GM19193 (cell line): ENCODE measurements around the gene TSNAX.

Source experiments
- POLR2A ChIP-seq: IDR thresholded peaks from 4 replicates; pipeline ENCODE4 v1.6.1; 2011; ENCODE audit not compliant: insufficient read depth, insufficient read length; ENCODE audit errors: extremely low read depth

TSNAX gene

DNA sequence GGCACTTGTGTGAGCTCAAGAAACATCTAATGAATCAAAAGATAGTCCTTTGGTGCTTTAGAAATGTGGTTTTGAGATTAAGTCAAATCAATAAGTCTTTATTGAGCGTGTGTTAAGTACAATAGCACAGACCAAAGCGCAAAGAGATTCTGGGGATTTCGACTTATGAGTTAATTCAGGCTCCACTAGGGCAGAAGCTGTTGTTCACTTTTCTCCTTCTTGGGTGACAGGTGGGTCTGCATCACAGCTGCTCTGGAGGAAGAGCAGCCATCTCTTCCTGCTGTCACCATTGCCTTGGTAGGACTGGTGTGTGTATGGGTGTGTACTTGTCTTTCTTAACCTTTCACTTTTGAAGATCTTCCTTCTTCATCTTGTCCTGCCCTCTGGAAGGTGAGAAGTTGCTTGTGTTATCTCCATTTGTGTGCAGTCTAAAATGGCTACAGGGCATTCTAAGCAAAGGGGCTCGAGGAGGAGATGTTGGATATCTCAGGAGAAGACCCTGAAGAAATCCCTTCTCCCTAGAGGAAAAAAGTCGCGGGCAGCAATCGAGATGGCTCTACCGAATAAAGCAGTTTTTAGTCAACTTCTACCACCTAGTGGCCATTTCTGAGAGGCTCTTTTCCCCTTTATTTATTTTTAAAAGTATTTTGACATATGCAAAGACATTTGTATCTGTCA is 75.3 kb downstream of the TSNAX start:
- TF ChIP-seq POLR2A, result no peak

- no peak for TF ChIP-seq POLR2A
Observed at GRCh38 chr1:231604276-231604621, 75.8 kb downstream of the TSNAX start.

DNA sequence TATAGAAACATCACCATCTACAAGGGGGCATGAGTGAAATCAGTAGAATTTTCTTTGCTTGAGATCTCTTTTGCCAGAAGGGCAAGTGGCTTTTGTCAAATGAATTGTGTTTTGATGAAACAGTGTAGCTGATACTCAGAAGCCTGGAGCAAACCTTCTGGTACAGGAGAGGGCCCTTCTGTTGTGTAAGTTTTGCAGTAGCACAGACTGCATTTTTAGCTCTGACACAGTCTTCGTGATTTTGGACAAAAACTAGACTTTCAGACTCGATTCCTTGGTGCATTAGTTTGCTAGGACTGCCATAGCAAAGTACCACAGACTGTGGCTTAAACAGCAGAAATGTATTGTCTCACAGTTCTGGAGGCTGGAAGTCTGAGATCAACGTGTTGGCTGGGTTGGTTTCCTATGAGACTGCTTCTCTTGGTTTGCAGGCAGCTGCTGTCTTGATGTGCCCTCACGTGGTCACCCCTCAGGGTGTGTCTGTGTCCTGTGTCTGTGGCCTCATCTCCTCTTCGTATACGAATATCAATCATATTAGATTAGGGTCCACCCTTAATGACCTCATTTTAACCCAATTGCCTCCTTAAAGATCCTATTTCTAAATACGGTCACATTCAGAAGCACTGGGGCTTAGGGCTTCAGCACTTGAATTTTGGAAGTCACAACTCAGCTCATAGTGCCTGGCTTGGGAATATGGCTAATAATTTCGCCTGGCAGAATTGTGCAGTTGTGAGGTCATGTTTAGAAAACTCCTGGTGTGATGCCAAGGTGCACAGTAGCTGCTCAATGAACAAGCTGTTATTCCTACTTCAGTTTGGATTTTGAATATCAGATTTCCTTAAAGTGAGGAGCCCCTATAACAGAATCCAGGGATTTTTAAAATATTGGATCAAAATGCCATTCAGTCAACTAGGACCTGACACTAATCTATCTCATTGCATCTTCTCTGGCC is 77.0 kb downstream of the TSNAX start:
- TF ChIP-seq POLR2A, result no peak

DNA sequence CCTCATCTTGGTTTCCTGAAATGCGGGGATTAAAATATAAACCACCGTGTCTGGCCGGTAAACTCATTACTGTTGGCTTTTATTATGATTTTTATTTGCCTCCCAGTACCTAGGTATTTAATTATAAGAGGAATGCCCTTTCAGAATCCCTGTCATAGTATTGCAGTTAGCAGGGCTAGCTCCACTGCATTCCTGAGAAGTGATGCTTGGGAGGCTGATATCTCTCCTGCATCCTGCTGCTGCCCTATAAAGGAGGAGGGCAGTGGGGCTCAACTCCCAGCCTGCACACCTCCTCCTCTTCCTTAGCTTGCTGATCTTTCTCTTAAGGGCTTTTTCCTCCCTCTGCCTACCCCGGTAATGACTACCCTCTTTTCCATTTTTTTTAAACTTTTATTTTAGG is 78.2 kb downstream of the TSNAX start:
- TF ChIP-seq POLR2A, result no peak

- no peak for TF ChIP-seq POLR2A
Observed at GRCh38 chr1:231610388-231610787, 81.9 kb downstream of the TSNAX start.

- TF ChIP-seq POLR2A, result no peak
Observed at GRCh38 chr1:231611111-231611510, 82.6 kb downstream of the TSNAX start.

- TF ChIP-seq POLR2A, result no peak
Observed at GRCh38 chr1:231611851-231612250, 83.4 kb downstream of the TSNAX start.

DNA sequence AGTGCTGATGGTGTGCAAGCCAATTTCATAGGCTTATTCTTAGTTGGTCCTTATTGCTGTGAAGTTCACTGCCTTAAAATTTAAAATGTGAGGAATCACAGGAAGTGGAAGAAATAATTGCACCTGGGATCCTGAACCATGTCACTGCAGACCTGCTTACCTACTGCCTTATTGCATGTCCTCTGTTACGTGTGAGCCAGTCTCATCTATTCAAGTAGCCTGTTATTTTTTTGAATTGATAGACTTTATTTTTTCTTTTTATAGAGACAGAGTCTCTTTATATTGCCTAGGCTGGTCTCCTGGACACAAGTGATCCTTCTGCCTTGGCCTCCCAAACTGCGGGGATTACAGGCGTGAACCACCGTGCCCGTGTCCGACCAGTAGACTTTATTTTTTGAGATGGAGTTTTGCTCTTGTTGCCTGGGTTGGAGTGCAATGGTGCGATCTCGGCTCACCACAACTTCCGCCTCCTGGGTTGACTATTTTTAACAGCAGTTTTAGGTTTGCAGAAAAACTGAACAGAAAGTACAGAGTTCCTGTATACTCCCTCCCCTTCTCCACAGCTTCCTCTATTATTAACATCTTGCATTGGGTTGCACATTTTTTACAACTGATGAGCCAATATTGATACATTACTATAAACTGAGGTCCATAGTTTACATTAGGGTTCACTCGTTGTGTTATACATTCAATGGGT is 84.1 kb downstream of the TSNAX start:
- TF ChIP-seq POLR2A, result no peak

DNA sequence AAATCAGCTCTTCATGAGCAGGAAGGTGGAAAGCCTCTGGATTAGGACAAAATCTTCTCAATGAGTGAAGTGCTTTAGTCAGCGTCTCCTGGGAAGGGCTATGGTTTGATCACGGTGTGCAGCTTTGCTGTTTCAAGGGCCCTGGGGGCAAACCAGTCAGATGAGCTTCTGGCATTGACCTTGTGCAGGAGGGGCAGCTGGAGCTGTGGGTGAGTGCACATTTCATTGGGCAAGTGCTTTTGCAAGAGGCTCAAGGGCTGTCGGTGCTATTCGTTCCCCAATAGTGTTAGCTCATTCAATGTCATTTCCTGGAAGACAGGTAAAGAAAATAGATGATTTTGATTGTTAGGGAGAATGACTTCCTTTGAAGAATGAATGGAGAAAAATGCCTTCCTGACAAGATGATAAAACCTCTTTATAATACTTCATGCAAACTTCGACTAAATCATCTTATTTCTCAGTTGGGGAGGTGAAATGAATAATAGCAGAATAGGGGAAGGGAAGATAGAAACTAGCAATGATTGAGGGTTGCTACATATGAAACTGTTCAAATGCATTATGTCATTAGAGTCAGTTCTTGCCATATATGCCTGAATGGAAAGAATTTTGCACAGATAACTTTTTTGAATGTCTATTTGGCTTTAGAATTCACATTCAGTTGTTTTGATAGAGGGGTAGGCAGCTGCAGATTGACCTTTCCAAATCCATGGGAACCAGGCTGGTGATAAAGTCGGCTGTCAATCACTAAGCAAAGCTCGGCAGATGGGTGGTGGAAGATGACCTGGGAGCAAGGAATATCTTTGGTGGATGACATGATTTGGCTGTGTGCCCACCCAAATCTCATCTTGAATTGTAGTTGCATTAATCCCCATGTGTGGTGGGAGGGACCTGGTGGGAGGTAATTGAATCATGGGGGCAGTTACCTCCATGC is 85.2 kb downstream of the TSNAX start:
- no peak for TF ChIP-seq POLR2A
